CD14-positive monocyte (primary cell): Measurements from ENCODE around the gene DENR. TPM values are rescaled to one million over a fixed set of nuclear protein-coding genes. Genes with fewer than 3 reads are reported as not detected.

Experiments
- DNase-seq, 3 donors: peaks; one replicate each; pipeline ENCODE4 v3.0.0-alpha.2; 2011 to 2022
- H2AFZ ChIP-seq: 2 replicates; pipeline ENCODE4 v1.6.0; 2012; ENCODE audit warnings: mild to moderate bottlenecking, low read depth, low read length, inconsistent platforms; ENCODE audit not compliant: insufficient read depth, poor library complexity, severe bottlenecking
- H3K27ac ChIP-seq, 2 donors: 1 replicate in 1 of 2; 2 replicates in 1 of 2; pipeline ENCODE4 v1.5.1; 2012 to 2013; ENCODE audit warnings: low read length in 2 of 2, control low read depth in 1 of 2, inconsistent platforms in 1 of 2, low read depth in 1 of 2, mild to moderate bottlenecking in 1 of 2
- H3K27me3 ChIP-seq, 2 donors: one replicate each; pipeline versions ENCODE4 v1.6.0 to v1.6.1; 2011 to 2013; ENCODE audit warnings: low read length in 2 of 2; ENCODE audit not compliant: control insufficient read depth in 2 of 2, insufficient read depth in 2 of 2
- H3K36me3 ChIP-seq, 2 donors: replicated peaks in 1 of 2; 1 replicate in 1 of 2; 2 replicates in 1 of 2; pipeline versions ENCODE4 v1.5.1 to v1.6.1; 2012 to 2013; ENCODE audit warnings: low read length in 2 of 2, control low read depth in 1 of 2, inconsistent platforms in 1 of 2, mild to moderate bottlenecking in 1 of 2; ENCODE audit not compliant: insufficient read depth in 2 of 2, control insufficient read depth in 1 of 2
- H3K4me1 ChIP-seq, 2 donors: 1 replicate in 1 of 2; 2 replicates in 1 of 2; pipeline versions ENCODE4 v1.5.1 to v1.6.1; 2012 to 2013; ENCODE audit warnings: low read length in 2 of 2, control low read depth in 1 of 2, inconsistent platforms in 1 of 2, mild to moderate bottlenecking in 1 of 2, moderate library complexity in 1 of 2; ENCODE audit not compliant: insufficient read depth in 2 of 2, control insufficient read depth in 1 of 2
- H3K4me2 ChIP-seq: replicated peaks from 2 replicates; pipeline ENCODE3; 2012; ENCODE audit warnings: low read length, moderate library complexity, mild to moderate bottlenecking; ENCODE audit not compliant: poor library complexity, severe bottlenecking; ENCODE audit errors: extremely low read depth
- H3K4me3 ChIP-seq, 3 experiments: fragments of 200-600 bp in 1 of 3; sonication (generic) in 1 of 3; replicated peaks in 1 of 3; 1 replicate in 2 of 3; 2 replicates in 1 of 3; pipeline ENCODE4 v1.5.1; 2011 to 2013; ENCODE audit warnings: low read length in 3 of 3, mild to moderate bottlenecking in 3 of 3, control low read depth in 2 of 3, low read depth in 2 of 3, inconsistent platforms in 1 of 3, moderate library complexity in 1 of 3
- H3K79me2 ChIP-seq: 2 replicates; pipeline ENCODE4 v1.6.0; 2012; ENCODE audit warnings: mild to moderate bottlenecking, control low read depth, inconsistent platforms, low read length, moderate library complexity; ENCODE audit not compliant: insufficient read depth
- H3K9ac ChIP-seq: 2 replicates; pipeline ENCODE4 v1.6.0; 2017; ENCODE audit warnings: low read length, mild to moderate bottlenecking; ENCODE audit not compliant: insufficient read depth, poor library complexity, severe bottlenecking
- H3K9me3 ChIP-seq, 2 donors: replicated peaks in 1 of 2; 1 replicate in 1 of 2; 2 replicates in 1 of 2; pipeline versions ENCODE4 v1.5.1 to v1.6.1; 2012 to 2013; ENCODE audit warnings: low read length in 2 of 2, control low read depth in 1 of 2; ENCODE audit not compliant: control insufficient read depth in 1 of 2, insufficient read depth in 1 of 2
- H4K20me1 ChIP-seq: 2 replicates; pipeline ENCODE4 v1.6.0; 2012; ENCODE audit warnings: mild to moderate bottlenecking, low read length, control low read depth, moderate library complexity; ENCODE audit not compliant: insufficient read depth
- H3K27ac Mint-ChIP-seq, 7 donors: one replicate each; pipeline ENCODE4 v1.8.0; 2020; ENCODE audit warnings: mild to moderate bottlenecking in 7 of 7, mixed read lengths in 7 of 7, moderate library complexity in 6 of 7, inconsistent platforms in 2 of 7
- H3K27me3 Mint-ChIP-seq, 3 donors: one replicate each; pipeline ENCODE4 v1.8.0; 2021 to 2022; ENCODE audit warnings: low read depth in 3 of 3, mild to moderate bottlenecking in 3 of 3, mixed read lengths in 3 of 3, moderate library complexity in 3 of 3, inconsistent platforms in 1 of 3
- H3K36me3 Mint-ChIP-seq, 2 donors: one replicate each; pipeline ENCODE4 v1.8.0; 2020; ENCODE audit warnings: mixed read lengths in 2 of 2, inconsistent platforms in 1 of 2, mild to moderate bottlenecking in 1 of 2
- H3K4me1 Mint-ChIP-seq: one replicate; pipeline ENCODE4 v1.8.0; 2020; ENCODE audit warnings: mild to moderate bottlenecking, mixed read lengths
- H3K4me3 Mint-ChIP-seq, 2 donors: one replicate each; pipeline ENCODE4 v1.8.0; 2020; ENCODE audit warnings: mild to moderate bottlenecking in 2 of 2, mixed read lengths in 2 of 2, moderate library complexity in 1 of 2
- H3K9me3 Mint-ChIP-seq, 7 donors: one replicate each; pipeline ENCODE4 v1.8.0; 2020 to 2022; ENCODE audit warnings: mixed read lengths in 7 of 7, mild to moderate bottlenecking in 6 of 7, moderate library complexity in 6 of 7, inconsistent platforms in 2 of 7
- WGBS: methylation state at CpG from one replicate; pipeline ENCODE4 v1.1.5; 2013; ENCODE audit warnings: missing lambda C conversion rate; ENCODE audit not compliant: insufficient coverage; 5-methylcytosine and 5-hydroxymethylcytosine counted together
- intact Hi-C, 2 donors: fragments of 100-400 bp; cut with micrococcal nuclease; formaldehyde crosslinking; loops; one replicate each; pipeline versions ENCODE4 v1.15.0 to v1.15.1; 2023
- polyA plus RNA-seq, 3 donors: library from polyadenylated mRNA; depleted of rRNA in 1 of 3; unstranded in 2 of 3; stranded (reverse) in 1 of 3; fragments of 300-500 nt in 2 of 3; fragments of >200 nt in 1 of 3; fragmentation: Illumina TruSeq in 2 of 3; gene quantifications; 1 replicate in 2 of 3; 2 replicates in 1 of 3; pipeline ENCODE4 v1.2.3, GENCODE V29; 2012 to 2021
- TF ChIP-seq, protein P1 (sequence below): fragments of 200-600 bp; IDR thresholded peaks from one replicate; pipeline ENCODE4 v1.8.0; 2022; ENCODE audit warnings: antibody characterized with exemption, mild to moderate bottlenecking

The DENR gene
- polyA plus RNA-seq, 3 donors = 11.2 to 34.1 (median 32.5) TPM

DNA sequence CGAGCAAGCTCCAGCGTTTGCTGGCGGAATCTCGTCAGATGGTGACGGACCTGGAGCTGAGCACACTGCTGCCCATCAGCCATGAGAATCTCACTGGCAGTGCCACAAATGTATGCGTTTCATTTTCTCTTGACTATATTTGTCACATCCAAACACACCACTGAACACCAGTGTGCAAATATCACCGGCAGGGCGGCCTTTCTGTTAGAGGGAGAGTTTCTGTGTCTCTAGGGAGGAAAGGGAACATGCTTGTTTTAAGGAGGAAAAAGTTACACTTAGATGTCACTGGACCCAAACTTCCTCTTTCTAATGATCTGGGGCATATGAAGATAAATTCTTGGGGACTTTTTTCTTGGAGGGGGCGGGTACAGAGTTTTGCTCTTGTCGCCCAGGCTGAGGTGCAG is 60.7 kb downstream of the DENR start:
- WGBS = 53% methylated on average over 5 of the region's 10 CpGs
- H3K4me3 Mint-ChIP-seq = no peak overlapping the region
- no peak overlapping the region for H3K9ac ChIP-seq

DNA sequence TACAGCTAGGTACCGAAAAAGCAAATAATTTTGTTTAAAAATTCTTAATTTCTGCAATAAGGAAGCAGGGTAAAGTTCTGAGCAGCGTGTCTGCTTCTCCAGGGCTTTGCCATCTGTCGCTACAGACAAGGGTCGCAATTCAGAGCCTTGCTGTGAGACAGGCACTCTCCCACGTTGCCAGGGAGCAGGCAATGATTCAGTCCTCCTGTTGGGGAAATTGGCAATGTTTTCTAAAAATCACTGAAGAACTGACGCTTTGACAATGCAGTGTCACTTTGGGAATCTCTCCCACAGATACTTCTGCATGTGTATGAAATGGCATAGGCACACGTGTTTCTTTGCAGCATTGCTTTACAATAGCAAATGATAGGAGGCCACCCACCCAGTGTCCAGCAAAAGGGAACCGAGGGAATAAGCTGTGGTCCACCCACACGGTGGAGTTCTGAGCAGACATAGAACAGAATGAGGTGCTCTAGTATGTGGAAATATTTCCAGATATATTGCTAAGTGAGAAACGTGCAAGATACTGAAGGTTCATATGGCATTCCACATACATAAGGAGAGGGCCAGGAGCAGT is 66.7 kb downstream of the DENR start:
- Mint-ChIP-seq H3K9me3 (peaks cover 0 to 3% (median 0%) of the 10 kb centered on the region in 7 donors), H3K4me3 (no peak overlapping the region), H3K4me1 (no peaks in the 10 kb centered on the region), H3K36me3 (no peaks in the 10 kb centered on the region), H3K27ac (no peak overlapping the region), H3K27me3 (peaks cover 0 to 8% (median 3%) of the 10 kb centered on the region in 3 donors)
- no peak overlapping the region for H3K4me3 ChIP-seq
- no peaks in the 10 kb centered on the region for H3K79me2 ChIP-seq
- no peaks in the 10 kb centered on the region for H3K9me3 ChIP-seq
- DNase-seq = no peak
- WGBS = 91% methylated on average over 6 of the region's 10 CpGs
- H4K20me1 ChIP-seq = no peaks in the 10 kb centered on the region
- no peaks in the 10 kb centered on the region for H3K4me1 ChIP-seq
- no peaks in the 10 kb centered on the region for H3K27me3 ChIP-seq
- H3K36me3 ChIP-seq = no peaks in the 10 kb centered on the region
- no peak overlapping the region for H3K9ac ChIP-seq
- TF ChIP-seq, protein P1, sequence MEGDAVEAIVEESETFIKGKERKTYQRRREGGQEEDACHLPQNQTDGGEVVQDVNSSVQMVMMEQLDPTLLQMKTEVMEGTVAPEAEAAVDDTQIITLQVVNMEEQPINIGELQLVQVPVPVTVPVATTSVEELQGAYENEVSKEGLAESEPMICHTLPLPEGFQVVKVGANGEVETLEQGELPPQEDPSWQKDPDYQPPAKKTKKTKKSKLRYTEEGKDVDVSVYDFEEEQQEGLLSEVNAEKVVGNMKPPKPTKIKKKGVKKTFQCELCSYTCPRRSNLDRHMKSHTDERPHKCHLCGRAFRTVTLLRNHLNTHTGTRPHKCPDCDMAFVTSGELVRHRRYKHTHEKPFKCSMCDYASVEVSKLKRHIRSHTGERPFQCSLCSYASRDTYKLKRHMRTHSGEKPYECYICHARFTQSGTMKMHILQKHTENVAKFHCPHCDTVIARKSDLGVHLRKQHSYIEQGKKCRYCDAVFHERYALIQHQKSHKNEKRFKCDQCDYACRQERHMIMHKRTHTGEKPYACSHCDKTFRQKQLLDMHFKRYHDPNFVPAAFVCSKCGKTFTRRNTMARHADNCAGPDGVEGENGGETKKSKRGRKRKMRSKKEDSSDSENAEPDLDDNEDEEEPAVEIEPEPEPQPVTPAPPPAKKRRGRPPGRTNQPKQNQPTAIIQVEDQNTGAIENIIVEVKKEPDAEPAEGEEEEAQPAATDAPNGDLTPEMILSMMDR = no peak
- intact Hi-C loops = no loop called here
- H2AFZ ChIP-seq = no peak overlapping the region
- H3K4me2 ChIP-seq = no peak overlapping the region
- no peak overlapping the region for H3K27ac ChIP-seq

More for the DNA sequence above, 60.7 kb downstream of the DENR start:
- Histone ChIP-seq H4K20me1 (no peaks in the 10 kb centered on the region), H3K27ac (no peak overlapping the region), H3K27me3 (no peaks in the 10 kb centered on the region), H2AFZ (peak overlapping the region; percentile 24), H3K4me3 (no peak overlapping the region), H3K4me1 (no peaks in the 10 kb centered on the region), H3K36me3 (no peaks in the 10 kb centered on the region), H3K9me3 (peaks cover 0 to 3% of the 10 kb centered on the region in 2 donors), H3K4me2 (no peak overlapping the region), H3K79me2 (no peaks in the 10 kb centered on the region)
- intact Hi-C loops = no loop called here
- Mint-ChIP-seq H3K4me1 (peaks cover 4% of the 10 kb centered on the region), H3K9me3 (peaks cover 0 to 3% (median 2%) of the 10 kb centered on the region in 7 donors), H3K27me3 (peaks cover 0 to 2% (median 0%) of the 10 kb centered on the region in 3 donors), H3K36me3 (no peaks in the 10 kb centered on the region), H3K27ac (peak overlapping the region in 2 of 7 donors; percentile 64 to 72)
- TF ChIP-seq, protein P1 = no peak
- peak in 1 of 3 donors; percentile 11 for DNase-seq
